ENCODE results near the gene HECTD1. TPM values are rescaled to one million over a fixed set of nuclear protein-coding genes. Genes with fewer than 3 reads are reported as not detected.
A peak's percentile ranks its signal among the peaks of the same experiment; 100 is the strongest.
"Not testable (repeated sequence)": the region's sequence is repeated elsewhere in the genome, so short reads cannot be mapped to it uniquely, and the experiment has no call there.

HECTD1 gene
- total RNA-seq, 1 donor: 246 TPM

DNA sequence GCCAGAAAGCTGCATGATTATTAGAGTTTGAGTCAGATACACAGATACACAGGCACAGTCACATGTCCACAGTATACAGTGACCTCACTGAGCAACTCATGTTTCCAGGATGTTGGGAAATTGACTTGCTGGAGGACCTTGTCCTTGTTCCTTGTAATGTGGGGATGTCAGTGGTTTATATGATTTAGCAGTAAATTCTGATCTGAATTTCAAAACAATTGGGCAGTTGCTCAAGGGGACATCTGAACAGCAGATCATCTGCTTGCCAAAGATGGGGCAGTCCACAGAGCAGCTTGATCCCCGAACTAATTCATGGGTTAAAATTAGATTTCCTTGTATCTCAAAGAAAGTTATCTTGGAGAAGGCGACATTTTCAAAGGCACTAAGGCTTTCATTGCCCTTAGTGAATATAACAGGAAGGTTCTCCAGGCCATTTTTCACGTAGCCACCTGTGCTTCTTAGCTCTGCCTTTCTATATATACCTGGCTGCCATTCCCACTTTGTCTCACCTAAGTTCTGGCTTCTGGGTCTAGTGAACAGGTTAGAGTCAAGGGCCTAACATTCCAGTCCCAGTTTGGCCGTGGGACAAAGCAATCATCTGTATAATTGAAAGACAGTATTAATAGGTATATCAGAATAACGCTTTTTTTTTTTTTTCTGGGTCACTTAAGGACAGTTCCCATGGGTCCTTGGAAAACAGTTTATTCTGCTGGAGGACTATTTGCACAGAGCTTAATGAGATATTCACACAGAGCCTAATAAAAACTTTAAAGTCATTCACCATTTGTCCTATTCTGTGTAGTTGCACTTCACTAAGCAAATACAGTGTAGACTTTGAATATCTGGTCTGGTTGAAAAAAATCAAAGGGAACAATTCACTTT is 116.5 kb downstream of the HECTD1 start:
- H3K79me2 ChIP-seq (ENCODE audit: insufficient read depth, low read length): no peaks in the 10 kb centered on the region
- H3K4me3 ChIP-seq (ENCODE audit: insufficient read depth, low read length): no peak overlapping the region
- peak overlapping the region; percentile 5 for H2AFZ ChIP-seq (ENCODE audit: low read length)
- DNase-seq (ENCODE audit: insufficient read length, low spot score, missing footprints): peak; percentile 89
- peaks cover 12% of the 10 kb centered on the region for H3K4me1 ChIP-seq (ENCODE audit: insufficient read depth, low read length)
- no peak overlapping the region for H3K4me2 ChIP-seq (ENCODE audit: insufficient read depth, low read length)
- no peaks in the 10 kb centered on the region for H3K9me3 ChIP-seq (ENCODE audit: low read depth, low read length)
- H3K27ac ChIP-seq (ENCODE audit: low read depth, low read length): peak overlapping the region; percentile 88
- no peaks in the 10 kb centered on the region for H3K27me3 ChIP-seq (ENCODE audit: insufficient read depth, low read length)
- TF ChIP-seq, protein P1, sequence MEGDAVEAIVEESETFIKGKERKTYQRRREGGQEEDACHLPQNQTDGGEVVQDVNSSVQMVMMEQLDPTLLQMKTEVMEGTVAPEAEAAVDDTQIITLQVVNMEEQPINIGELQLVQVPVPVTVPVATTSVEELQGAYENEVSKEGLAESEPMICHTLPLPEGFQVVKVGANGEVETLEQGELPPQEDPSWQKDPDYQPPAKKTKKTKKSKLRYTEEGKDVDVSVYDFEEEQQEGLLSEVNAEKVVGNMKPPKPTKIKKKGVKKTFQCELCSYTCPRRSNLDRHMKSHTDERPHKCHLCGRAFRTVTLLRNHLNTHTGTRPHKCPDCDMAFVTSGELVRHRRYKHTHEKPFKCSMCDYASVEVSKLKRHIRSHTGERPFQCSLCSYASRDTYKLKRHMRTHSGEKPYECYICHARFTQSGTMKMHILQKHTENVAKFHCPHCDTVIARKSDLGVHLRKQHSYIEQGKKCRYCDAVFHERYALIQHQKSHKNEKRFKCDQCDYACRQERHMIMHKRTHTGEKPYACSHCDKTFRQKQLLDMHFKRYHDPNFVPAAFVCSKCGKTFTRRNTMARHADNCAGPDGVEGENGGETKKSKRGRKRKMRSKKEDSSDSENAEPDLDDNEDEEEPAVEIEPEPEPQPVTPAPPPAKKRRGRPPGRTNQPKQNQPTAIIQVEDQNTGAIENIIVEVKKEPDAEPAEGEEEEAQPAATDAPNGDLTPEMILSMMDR (IDR thresholded peaks at IDR 0.05; ENCODE audit: extremely low read depth, low read depth, low read length): no peak
- no peaks in the 10 kb centered on the region for H3K36me3 ChIP-seq (ENCODE audit: insufficient read depth, low read length)
- H4K20me1 ChIP-seq (ENCODE audit: insufficient read depth, low read length): no peaks in the 10 kb centered on the region

- not testable (repeated sequence) for H3K79me2 ChIP-seq (ENCODE audit: insufficient read depth, low read length); H3K27ac ChIP-seq (ENCODE audit: low read depth, low read length); H2AFZ ChIP-seq (ENCODE audit: low read length); H3K4me3 ChIP-seq (ENCODE audit: insufficient read depth, low read length); H3K4me2 ChIP-seq (ENCODE audit: insufficient read depth, low read length); H4K20me1 ChIP-seq (ENCODE audit: insufficient read depth, low read length); DNase-seq (ENCODE audit: insufficient read length, low spot score, missing footprints); H3K9me3 ChIP-seq (ENCODE audit: low read depth, low read length); H3K27me3 ChIP-seq (ENCODE audit: insufficient read depth, low read length); H3K36me3 ChIP-seq (ENCODE audit: insufficient read depth, low read length)
- peaks cover 12% of the 10 kb centered on the region for H3K4me1 ChIP-seq (ENCODE audit: insufficient read depth, low read length)
Measured at GRCh38 chr14:31086466-31086865, 121.1 kb downstream of the HECTD1 start.

GRCh38 chr14:31085027-31085426 is 122.6 kb downstream of the HECTD1 start:
- H3K27ac ChIP-seq (ENCODE audit: low read depth, low read length): no peak overlapping the region
- no peaks in the 10 kb centered on the region for H3K9me3 ChIP-seq (ENCODE audit: low read depth, low read length)
- no peaks in the 10 kb centered on the region for H3K4me1 ChIP-seq (ENCODE audit: insufficient read depth, low read length)

GRCh38 chr14:31084385-31084784 is 123.2 kb downstream of the HECTD1 start:
- H4K20me1 ChIP-seq (ENCODE audit: insufficient read depth, low read length): no peaks in the 10 kb centered on the region
- no peak overlapping the region for H3K4me2 ChIP-seq (ENCODE audit: insufficient read depth, low read length)
- no peaks in the 10 kb centered on the region for H3K27me3 ChIP-seq (ENCODE audit: insufficient read depth, low read length)
- no peak overlapping the region for H3K4me3 ChIP-seq (ENCODE audit: insufficient read depth, low read length)
- no peak overlapping the region for H2AFZ ChIP-seq (ENCODE audit: low read length)
- H3K36me3 ChIP-seq (ENCODE audit: insufficient read depth, low read length): peaks cover 3% of the 10 kb centered on the region
- no peak for DNase-seq (ENCODE audit: insufficient read length, low spot score, missing footprints)
- no peaks in the 10 kb centered on the region for H3K9me3 ChIP-seq (ENCODE audit: low read depth, low read length)
- H3K79me2 ChIP-seq (ENCODE audit: insufficient read depth, low read length): no peaks in the 10 kb centered on the region
- no peaks in the 10 kb centered on the region for H3K4me1 ChIP-seq (ENCODE audit: insufficient read depth, low read length)
- no peak overlapping the region for H3K27ac ChIP-seq (ENCODE audit: low read depth, low read length)
- TF ChIP-seq, protein P1 (IDR thresholded peaks at IDR 0.05; ENCODE audit: extremely low read depth, low read depth, low read length): no peak

More at GRCh38 chr14:31085027-31085426, 122.6 kb downstream of the HECTD1 start:
- Histone ChIP-seq H2AFZ (ENCODE audit: low read length) (no peak overlapping the region), H3K4me3 (ENCODE audit: insufficient read depth, low read length) (no peak overlapping the region), H4K20me1 (ENCODE audit: insufficient read depth, low read length) (no peaks in the 10 kb centered on the region), H3K36me3 (ENCODE audit: insufficient read depth, low read length) (peaks cover 3% of the 10 kb centered on the region), H3K4me2 (ENCODE audit: insufficient read depth, low read length) (no peak overlapping the region), H3K79me2 (ENCODE audit: insufficient read depth, low read length) (no peaks in the 10 kb centered on the region), H3K27me3 (ENCODE audit: insufficient read depth, low read length) (no peaks in the 10 kb centered on the region)
- DNase-seq (ENCODE audit: insufficient read length, low spot score, missing footprints): no peak
- TF ChIP-seq, protein P1 (IDR thresholded peaks at IDR 0.05; ENCODE audit: extremely low read depth, low read depth, low read length): no peak

All from osteoblast (primary cell).